GM18520 (cell line): Measurements from ENCODE around the gene GRIK1.

Experiments
- ATAC-seq: cut with Tn5 transposase; IDR thresholded peaks from one replicate; pipeline ENCODE4 v1.9.1; 2021; ENCODE audit not compliant: unreplicated experiment

Gene GRIK1

DNA sequence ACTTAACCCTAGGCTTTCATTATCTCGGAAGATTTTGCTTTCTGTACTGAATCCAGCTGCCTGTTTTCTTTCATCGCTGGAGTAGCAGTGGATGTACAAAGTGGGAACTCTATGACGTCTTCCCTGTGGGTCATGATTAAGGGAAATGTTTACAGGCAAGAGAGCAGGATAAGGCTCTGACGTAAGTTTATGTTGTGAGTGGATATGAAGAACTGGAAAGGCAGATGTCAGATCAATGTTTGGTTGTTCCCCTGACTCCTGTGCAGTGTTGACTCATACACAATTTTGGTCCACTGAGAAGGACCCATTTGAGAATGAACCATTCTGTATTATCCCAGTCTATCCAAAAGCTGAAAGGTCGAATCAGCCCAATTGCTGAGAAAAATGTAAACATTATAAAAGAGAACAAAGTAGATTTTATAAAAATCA, 292.4 kb downstream of the GRIK1 start:
- ATAC-seq = no peak

DNA sequence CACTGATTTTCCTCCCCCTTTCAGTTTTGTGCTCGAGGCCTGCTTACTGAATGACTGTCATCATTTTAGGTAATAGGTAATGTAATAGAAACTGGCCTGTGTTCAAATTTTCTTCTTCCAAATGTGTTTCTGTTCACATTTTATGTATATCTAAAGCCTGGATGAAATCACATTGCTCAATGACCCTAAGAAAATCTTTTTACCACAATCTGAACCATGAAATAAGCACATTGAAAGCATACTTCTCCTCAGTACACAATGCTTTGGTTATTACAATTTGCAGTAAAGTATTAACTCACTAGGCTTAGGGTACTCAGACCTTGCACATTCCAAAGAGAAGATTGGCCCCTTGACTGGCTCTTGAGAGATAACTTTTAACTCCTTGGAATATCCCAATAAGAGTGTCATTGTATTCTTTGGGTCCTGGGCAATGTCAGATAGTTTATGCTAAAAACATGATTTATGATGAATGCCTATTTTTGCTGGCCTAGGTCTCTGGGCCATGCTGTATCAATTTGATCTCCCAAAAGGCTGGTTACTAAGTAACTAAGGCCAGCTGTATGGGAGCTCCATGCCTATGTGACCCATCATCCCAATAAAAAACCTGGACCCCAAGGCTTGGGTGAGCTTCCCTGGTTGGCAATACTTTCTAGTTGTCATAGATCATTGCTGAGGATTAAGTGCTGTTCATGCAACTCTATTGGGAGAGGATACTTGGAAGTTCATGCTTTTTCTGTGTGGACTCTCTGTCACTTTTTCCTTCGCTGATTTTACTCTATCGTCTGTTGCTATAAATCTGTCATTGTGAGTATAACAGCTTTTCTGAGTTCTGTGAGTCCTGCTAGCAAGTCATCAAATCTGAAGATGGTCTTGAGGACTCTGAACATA, 293.9 kb downstream of the GRIK1 start:
- no peak for ATAC-seq

DNA sequence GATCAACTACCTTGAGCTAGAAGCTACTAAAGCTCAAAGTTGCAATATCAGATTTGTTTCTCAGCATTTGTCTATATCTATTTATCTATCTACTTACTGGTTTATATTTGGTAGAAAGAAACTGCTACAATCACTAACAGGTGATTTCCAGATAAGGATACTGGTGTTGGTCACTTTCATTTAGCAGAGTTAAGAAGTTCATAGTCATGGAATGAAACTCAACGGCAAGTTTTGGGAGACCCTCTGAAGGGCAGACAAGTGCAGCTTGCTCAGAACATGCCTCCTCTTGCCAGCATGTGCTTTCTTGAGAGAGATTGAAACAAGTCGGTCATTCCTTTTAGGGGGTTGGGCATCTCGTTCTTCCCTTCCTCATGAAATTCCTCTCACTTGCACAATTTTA, 296.5 kb downstream of the GRIK1 start:
- no peak for ATAC-seq

DNA sequence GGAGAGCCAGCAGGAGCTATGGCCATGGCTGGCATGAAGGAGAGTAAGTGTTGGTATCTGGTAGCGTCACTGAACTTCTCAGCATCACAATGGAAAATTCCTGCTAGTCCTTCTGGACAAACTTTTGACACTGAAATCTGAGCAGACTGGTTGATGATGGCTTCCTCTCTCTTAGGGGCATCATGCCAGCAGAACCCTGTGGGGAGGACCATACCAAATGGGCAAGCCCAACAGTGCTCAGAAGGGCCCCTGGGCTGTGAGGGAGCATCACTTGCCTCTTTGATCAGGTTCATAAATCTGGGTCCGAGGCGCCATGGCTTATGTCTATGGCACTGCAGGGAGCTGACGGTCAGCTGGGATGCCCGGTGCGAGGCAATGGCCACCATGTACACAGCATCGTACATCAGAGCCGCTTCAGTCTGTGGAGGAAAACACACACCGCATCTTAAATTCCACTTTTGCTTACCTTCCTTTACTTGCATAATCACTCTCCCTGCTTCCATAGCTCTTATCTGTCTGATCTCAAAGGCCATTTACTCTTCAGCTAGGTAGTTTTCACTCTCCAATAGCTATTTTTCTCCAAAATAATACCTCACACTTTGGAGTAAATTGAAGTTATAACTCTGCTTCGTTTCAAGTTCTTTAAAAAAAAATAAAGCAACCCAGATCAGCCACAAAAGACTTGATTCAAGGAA, 297.1 kb downstream of the GRIK1 start:
- ATAC-seq = no peak

DNA sequence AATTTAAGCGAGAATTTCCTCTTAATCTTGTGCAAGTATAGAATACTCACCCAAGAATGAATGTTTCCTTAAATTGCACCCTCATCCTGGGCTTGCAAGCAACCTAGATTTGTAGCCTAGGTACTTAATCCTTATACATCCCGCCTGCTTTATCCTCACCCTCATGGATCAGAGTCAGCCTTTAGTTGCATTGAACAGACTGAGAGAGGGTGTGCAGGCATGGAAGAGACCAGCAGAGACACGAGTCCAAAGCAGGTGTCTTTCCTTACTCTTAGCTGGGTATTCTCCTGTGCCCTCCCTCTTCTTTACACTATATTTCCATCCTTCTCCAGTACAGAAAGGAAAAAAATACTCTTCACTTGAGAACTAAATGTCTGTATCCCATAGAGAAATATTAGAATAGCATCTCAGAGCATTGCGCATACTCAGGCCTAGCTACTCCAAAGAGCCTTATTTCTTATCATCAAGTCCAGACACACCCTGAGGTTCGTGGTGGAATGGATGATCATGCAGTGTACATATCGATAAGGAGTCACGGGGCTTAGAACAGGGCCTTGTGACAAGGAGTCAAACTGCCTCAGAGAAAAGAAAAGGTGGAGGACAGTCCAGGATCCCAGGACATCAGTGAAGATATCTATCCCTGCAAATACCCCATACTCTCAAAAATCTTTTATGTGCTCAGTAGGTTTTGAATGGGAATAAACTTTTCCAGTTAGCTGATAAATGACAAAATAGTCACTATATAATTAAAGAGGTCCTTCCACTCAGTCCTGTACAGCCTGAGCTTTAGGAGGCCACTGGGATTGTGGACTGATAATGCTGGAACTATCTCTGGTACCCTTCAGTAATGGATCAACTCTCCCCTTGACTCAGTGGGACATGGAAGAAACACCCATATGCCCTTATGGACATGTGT, 297.9 kb downstream of the GRIK1 start:
- no peak for ATAC-seq

DNA sequence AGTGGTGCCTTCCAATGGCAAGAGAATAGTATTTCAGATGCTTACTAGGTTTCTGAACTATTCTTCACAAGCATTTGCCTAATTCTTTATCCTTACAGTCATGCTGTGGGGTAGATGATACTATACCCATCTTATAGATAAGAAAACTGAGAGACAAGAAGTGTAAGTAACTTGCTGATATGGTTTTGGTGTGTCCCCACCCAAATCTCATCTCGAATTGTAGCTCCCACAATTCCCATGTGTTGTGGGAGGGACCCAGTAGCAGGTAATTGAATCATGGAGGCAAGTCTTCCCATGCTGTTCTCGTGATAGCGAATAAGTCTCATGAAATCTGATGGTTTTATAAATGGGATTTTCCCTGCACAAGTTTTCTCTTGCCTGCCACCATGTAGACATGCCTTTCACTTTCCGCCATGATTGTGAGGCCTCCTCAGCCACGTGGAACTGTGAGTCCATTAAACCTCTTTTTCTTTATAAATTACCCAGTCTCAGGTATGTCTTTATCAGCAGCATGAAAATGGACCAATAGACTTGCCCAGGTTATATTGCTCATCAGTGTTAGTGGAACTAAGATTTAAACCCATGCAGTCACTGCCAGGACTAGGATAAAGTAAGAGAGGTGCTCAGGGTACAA, 298.7 kb downstream of the GRIK1 start:
- no peak for ATAC-seq

DNA sequence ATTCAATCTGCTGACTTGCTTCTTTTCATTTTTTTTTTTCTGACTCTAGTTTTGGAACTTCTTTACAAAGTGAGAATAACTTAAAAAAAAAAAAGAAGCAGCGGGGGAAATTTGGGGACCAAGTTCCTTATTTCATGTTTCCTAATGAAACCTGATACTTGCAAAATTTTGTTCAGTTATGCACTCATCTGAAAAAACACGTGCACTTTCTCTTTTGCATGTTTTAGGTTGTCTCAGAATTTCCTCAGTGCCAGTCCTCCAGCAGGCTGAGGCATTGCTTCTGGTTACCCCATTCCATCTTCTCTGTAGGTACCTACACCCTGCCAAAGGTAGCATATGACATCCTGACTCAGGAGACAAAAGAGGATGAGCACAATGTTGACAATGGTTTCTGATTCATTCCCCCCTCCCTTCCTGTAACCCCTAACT, 299.7 kb downstream of the GRIK1 start:
- ATAC-seq = no peak

DNA sequence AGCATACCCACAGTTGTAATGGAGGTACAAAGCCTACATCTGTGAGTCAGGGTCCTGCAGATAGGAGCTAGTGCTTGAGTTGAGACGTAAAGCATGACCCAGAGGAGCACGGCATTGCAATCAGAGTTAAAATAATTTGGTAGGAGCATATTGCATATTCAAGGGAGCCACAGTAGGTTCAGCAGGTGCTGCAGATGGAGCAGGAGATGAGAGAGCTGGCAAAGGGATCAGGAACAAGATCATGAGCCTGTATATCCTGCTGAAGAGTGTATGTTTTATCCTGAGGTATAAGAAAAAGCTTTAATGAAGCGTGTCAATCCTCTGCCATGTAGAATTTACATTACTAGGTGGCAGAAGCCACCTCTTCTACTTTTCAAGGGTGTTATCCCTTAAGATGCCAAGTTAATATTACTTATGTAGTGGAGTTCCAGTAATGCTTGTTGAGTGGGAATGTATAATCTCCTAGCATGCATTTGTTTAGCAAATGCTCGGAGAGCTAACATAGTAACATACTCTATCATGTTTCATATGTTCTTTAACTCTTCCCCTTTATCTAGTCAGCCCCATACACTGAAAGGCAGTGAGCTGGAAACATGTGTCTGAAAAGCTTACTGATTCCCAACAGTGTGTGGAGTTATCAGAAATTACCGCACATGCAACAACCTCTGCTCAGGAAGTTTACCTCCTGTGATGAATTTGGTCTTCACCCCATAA, 300.3 kb downstream of the GRIK1 start:
- ATAC-seq = no peak

DNA sequence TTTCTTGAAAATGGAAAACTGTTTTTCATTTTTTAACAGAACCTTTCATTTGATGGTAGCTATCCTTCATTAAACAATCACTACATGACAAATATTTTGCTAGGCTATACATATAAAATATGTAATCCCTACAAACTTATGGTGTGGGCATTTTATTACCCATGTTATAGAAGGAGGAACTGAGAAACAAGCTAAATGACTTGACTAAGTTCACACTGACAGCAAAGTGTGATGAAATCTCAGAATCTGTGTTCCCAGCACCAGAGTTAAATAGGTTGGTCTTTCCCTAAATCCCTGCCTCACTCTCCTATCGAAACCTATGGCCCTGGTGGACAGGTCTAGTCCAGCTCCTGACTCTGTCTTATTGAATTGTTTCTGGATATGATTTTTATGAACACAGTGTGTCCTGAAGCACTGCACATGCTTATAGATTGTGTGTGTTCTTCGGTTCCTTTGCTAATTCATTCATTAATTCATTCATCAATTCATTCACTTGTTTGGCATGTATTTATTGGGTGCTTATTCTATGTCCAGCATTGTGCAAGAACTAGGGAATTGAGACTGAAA, 301.0 kb downstream of the GRIK1 start:
- ATAC-seq = peak; percentile 61

DNA sequence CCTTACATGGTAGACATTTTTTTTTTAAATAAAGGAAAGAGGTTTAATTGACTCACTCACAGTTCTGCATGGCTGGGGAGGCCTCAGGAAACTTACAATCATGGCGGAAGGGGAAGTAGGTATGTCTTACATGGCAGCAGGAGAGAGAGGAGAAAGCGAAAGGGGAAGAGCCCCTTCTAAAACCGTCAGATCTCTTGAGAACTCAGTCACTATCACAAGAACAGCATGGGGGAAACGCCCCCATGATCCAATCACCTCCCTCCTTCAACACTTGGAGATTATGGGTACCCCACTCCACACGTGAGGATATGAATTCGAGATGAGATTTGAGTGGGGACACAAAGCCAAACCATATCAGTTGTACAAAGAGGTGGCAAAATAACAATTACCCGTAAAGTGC, 301.7 kb downstream of the GRIK1 start:
- no peak for ATAC-seq

DNA sequence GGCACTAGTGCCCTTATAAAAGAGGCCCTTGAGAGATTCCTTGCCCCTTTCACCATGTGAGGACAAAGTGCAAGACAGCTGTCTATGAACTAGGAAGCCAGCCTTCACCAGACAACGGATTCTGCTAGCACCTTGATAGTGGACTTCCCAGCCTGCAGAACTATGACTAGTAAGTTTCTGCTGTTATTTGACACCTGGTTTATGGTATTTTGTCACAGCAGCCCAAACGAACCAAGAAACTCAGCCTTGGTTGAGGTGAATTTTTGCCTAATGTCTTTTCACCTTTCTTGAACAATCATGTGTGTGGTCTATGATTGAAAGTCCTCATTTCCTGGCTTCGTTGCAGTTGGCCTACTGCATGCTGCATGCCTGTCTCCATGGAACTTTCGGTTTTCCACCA, 302.2 kb downstream of the GRIK1 start:
- ATAC-seq = no peak

DNA sequence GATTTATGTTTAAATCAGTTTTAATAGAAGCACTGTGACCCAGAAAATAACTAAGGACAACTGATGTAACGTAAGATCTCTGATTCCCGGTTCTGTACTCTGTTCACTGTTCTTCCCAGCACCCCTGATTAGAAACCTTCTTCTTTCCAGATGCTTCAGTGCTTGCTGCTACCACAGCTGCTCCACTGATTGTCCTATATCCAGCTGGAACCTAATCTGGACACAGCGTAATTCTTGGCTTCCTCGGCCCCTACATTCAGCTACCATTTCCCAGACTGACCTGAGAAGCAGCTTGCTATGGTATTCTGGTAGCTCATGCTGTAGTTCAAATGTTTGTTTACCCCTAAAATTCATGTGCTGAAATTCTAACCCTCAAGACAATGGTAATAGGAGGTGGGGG, 302.7 kb downstream of the GRIK1 start:
- no peak for ATAC-seq

DNA sequence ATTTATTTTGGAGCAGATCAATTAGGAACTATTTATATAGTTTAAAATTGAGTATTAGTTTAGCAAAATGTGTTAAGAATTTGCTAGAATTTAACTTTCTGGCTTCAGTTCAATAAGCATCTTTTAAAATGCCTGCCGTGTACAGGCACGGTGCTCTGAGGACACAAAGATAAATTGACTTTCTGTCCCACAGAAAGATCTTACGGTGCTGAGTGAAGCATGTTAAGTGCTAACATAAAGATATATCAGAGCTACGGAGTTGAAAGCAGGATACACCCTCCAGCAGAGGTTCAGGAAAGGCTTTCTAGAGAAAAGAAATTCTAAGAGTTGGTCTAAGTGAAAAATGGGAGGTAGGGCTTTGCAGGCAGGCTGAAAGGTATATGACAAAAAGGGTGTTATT, 305.4 kb downstream of the GRIK1 start:
- ATAC-seq = no peak

DNA sequence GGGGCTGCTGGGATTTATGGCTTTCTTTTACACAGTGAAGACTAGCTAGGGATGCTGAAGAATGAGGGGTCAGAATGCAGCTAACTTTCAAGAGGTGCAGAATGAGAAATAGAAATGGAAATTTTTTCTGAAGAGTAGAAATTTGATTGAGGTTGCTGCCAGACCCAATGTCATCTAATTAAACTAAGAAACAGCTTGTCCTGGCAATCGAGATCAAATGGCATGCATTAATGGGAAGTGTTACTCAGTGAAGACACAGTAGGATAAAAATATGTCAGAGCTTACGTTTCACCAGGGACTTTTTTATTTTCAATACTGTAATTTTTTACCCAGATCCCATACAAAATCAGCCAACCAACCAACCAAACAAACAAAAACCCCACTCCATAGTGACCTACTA, 306.0 kb downstream of the GRIK1 start:
- no peak for ATAC-seq

DNA sequence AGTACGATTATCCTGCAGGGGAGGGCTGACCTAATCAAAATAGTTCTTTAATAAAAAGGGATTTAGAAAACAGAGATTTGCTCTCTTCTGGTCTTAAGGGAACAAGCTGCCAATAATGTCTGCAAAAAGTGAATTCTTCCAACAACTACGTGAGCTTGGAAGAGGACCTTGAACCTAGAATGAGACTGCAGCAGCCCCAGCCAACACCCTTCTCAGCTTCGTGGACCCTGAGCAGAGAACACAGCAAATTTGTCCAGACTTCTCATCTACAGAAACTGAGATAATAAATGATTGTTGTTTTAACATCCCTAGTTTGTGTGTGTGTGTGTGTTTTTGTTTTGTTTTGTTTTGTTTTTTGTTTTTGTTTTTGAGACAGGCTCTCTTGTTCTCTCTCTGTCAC, 309.4 kb downstream of the GRIK1 start:
- no peak for ATAC-seq

DNA sequence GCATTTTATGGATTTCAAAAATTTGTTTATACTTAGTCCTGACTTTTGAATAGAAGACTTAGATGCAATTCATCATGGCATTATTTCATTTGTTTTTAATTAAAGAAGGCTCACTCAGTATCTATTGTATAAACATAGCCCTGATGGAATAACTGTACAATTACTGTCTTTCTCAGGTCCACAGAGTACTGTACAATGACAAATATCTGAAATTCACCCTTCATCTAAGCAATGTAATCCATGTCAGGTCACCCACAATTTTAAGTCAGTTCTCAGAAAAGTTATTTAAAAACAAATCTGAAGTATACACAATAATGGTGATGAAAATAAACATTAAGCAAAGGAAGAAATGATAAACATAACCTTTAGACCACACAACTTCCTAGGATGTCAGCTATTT, 311.9 kb downstream of the GRIK1 start:
- ATAC-seq = no peak

DNA sequence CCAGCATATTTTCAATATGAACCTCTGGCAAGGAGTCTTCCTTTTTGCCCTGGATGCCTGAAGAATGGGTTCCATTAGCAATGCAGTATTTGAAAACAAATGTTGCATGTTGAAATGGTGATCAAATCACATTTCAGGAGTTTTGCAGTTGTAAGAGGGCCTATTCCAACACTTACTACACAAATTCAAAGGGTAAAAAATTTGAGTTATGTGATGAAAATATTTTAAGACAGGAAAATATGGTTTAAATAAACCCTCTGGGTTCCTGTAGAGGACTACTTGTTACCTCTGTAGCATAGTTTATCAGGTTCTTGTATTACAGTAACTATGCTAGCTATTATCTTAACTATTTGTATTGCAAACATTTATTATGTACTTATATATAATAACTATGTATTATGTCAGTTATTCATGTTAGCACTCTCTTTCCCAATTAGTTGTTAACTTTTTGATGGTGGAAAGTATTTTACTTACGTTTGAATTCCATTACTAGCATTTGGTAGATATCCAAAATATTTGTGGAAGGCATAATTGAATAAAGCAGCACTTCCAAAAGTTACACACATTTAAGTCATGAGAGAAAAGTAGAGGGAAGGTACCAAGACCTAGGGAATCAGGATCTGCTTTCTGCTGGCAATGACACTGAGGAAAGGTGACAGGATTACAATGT, 312.9 kb downstream of the GRIK1 start:
- ATAC-seq = no peak

DNA sequence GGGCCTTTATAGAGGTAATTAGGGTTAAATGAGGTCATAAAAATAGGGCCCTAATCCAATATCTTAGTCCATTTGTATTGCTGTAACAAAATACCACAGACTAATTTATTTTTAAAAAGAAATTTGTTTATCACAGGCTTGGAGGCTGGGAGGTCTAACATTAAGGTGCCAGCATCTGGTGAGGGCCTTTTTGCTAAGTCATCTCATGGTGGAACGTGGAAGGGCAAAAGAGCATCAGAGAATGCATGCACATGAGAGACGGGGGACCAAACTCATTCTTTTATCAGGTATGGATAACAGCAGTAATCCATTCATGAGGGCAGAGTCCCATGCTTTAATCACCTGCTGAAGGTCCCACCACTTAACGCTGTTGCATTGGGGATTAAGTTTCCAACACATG, 313.8 kb downstream of the GRIK1 start:
- no peak for ATAC-seq

DNA sequence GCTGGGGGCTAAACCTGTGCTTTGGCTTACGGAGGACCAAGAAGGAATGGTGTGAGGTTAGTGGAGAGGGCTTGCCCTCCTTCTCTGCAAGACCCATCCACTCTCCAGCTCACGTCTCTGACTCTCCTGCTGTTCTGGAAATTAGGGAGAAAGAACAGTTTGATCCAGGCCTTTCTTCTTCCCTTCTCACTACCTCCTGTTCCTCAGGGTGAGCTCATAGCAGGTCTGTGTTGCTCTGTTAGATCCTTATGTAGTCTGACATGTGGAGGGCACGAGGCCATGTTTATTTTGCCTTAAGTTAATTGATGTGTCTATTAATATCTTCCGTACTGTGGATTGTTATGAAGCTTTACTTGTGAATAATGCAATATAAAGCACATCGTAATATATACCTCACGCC, 315.0 kb downstream of the GRIK1 start:
- no peak for ATAC-seq
